ENCODE results near the gene LRRC10B. TPM values are rescaled to one million over a fixed set of nuclear protein-coding genes. Genes with fewer than 3 reads are reported as not detected.

Gene LRRC10B
- total and polyA plus RNA-seq, 2 of the 8 experiments (the other 6 are each of a cell fraction or from before 2014, with no cell fraction given) = 0.47 to 0.71 TPM

DNA sequence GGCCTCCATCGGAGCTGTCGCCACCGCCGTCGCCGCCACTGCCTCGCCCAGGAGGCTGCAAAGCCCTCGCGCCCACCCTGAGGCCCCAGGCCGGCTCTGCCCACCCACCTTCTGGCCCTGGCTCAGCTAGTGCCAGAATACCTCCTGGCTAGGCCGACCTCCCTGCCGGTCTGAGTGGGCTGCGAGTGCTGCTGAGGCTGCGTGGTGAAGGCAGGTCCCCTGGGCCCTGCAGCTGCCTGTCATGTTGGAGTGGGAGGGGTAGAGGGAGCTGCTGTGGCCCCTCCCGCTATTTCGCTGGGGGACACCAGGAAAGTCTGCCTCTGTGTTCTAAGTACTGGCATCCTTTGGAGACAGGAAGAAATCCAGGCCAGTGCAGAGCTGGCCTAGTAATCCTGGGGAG lies 34.2 kb downstream of the LRRC10B start:
- no peak overlapping the region for H2AFZ ChIP-seq (ENCODE audit: low read length)
- 83% methylated on average over 15 of the region's 16 CpGs; no CpG with 5 or more reads in 1 of the 2 experiments for WGBS, 2 experiments (ENCODE audit: extremely low coverage in 1 of 2, insufficient coverage in 1 of 2, insufficient read length in 1 of 2, insufficient replicate concordance in 2 of 2, low coverage in 1 of 2, low lambda C conversion rate in 2 of 2, missing lambda C conversion rate in 1 of 2)
- no peak overlapping the region for H3K14ac ChIP-seq (ENCODE audit: insufficient read length)
- H3K4me3 ChIP-seq (ENCODE audit: extremely low read depth in 1 of 4, insufficient read depth in 2 of 4, low read depth in 3 of 4, low read length in 4 of 4) = no peak overlapping the region
- H3K27me3 ChIP-seq (replicated peaks in 1 of 4; ENCODE audit: control insufficient read depth in 3 of 4, extremely low read depth in 1 of 4, insufficient read depth in 3 of 4, low read length in 3 of 4) = no peaks in the 10 kb centered on the region; a peak in 1 of 7 replicates
- no peak for FAIRE-seq
- DNase-seq (ENCODE audit: low read depth in 1 of 2, low spot score in 2 of 2) = no peak
- H4K5ac ChIP-seq (ENCODE audit: insufficient read length, low read depth, low read length) = peak overlapping the region; percentile 13
- no peaks in the 10 kb centered on the region; a peak in 1 of 4 replicates for H3K9me3 ChIP-seq (ENCODE audit: insufficient read depth in 2 of 2, low read depth in 1 of 2, low read length in 1 of 2)
- peak overlapping the region; percentile 82 for H3K4ac ChIP-seq (replicated peaks; ENCODE audit: insufficient read length, low read depth, low read length)
- no peak overlapping the region for H3K27ac ChIP-seq (ENCODE audit: low read depth, low read length)
- H3K56ac ChIP-seq (replicated peaks; ENCODE audit: insufficient read length, low read depth, low read length) = no peak overlapping the region
- peak overlapping the region; percentile 72 for H4K91ac ChIP-seq (replicated peaks; ENCODE audit: insufficient read length, low read length)
- ChIA-PET POLR2A (ENCODE audit: partially characterized antibody) (interaction anchor here (0.7 to 0.9 kb wide), 2 partner anchors 9 to 23 kb away, joined by 3 to 4 read pairs; no protein-coding TSS in a partner anchor), CTCF (ENCODE audit: partially characterized antibody) (interaction anchor here (0.8 to 23.7 kb wide), 14 partner anchors 11 to 341 kb away, joined by 3 to 330 read pairs (median 6); no protein-coding TSS in a partner anchor)
- peak overlapping the region; percentile 90; the same call in 1 of the 2 replicates for H2BK20ac ChIP-seq (ENCODE audit: low read length)
- peak overlapping the region; percentile 87; the same call in 1 of the 2 replicates for H3K18ac ChIP-seq (ENCODE audit: extremely low read depth, low read length)
- H2BK120ac ChIP-seq (replicated peaks; ENCODE audit: low read depth, low read length) = no peak overlapping the region
- H3K4me2 ChIP-seq (ENCODE audit: insufficient read depth in 1 of 2, low read depth in 2 of 2, low read length in 2 of 2) = no peak overlapping the region
- H3K79me1 ChIP-seq (ENCODE audit: low read depth, low read length) = no peaks in the 10 kb centered on the region
- no peaks in the 10 kb centered on the region for H3K36me3 ChIP-seq (ENCODE audit: control insufficient read depth in 2 of 4, insufficient read depth in 4 of 4, low read length in 3 of 4)
- peak overlapping the region; percentile 86; the same call in 1 of the 2 replicates for H2BK12ac ChIP-seq (ENCODE audit: low read depth, low read length)
- H2BK15ac ChIP-seq (ENCODE audit: low read length) = peak overlapping the region; percentile 92; the same call in 1 of the 2 replicates
- peaks cover 5 to 39% (median 18%) of the 10 kb centered on the region in 4 experiments for H3K4me1 ChIP-seq (replicated peaks in 1 of 4; ENCODE audit: control insufficient read depth in 3 of 4, insufficient read depth in 4 of 4, low read length in 3 of 4)
- H2AK5ac ChIP-seq (ENCODE audit: low read depth, low read length) = peak overlapping the region; percentile 71; the same call in 1 of the 2 replicates
- no peaks in the 10 kb centered on the region for H3K23me2 ChIP-seq (ENCODE audit: low read depth, low read length)
- H4K8ac ChIP-seq (ENCODE audit: extremely low read depth, insufficient read depth, low read length) = no peak overlapping the region
- no peaks in the 10 kb centered on the region for H3K79me2 ChIP-seq (ENCODE audit: control insufficient read depth in 1 of 2, insufficient read depth in 2 of 2, low read length in 2 of 2)
- H3K23ac ChIP-seq (ENCODE audit: insufficient read length) = no peak overlapping the region
- H4K20me1 ChIP-seq (replicated peaks in 1 of 2; ENCODE audit: control insufficient read depth in 1 of 2, insufficient read depth in 2 of 2, low read length in 2 of 2) = peaks cover 0 to 2% of the 10 kb centered on the region in 2 experiments
- peak overlapping the region; percentile 89; the same call in 1 of the 2 replicates for H2BK5ac ChIP-seq (ENCODE audit: low read depth, low read length)
- no peak overlapping the region for H3K9ac ChIP-seq (replicated peaks in 1 of 4; ENCODE audit: extremely low read depth in 1 of 4, low read depth in 3 of 4, low read length in 3 of 4)
- TF ChIP-seq SP4 (IDR thresholded peaks at IDR 0.05; ENCODE audit: low read length) = no peak
- no peak for TF ChIP-seq RBBP5 (IDR thresholded peaks at IDR 0.05; ENCODE audit: borderline replicate concordance, low read depth, low read length)
- no peak for TF ChIP-seq CTCF (IDR thresholded peaks at IDR 0.05; ENCODE audit: control extremely low read depth in 1 of 3, insufficient read depth in 1 of 3, low read depth in 1 of 3, low read length in 3 of 3)
- no peak for TF ChIP-seq MAX (IDR thresholded peaks at IDR 0.05)
- TF ChIP-seq, protein P1, sequence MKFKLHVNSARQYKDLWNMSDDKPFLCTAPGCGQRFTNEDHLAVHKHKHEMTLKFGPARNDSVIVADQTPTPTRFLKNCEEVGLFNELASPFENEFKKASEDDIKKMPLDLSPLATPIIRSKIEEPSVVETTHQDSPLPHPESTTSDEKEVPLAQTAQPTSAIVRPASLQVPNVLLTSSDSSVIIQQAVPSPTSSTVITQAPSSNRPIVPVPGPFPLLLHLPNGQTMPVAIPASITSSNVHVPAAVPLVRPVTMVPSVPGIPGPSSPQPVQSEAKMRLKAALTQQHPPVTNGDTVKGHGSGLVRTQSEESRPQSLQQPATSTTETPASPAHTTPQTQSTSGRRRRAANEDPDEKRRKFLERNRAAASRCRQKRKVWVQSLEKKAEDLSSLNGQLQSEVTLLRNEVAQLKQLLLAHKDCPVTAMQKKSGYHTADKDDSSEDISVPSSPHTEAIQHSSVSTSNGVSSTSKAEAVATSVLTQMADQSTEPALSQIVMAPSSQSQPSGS (IDR thresholded peaks at IDR 0.05; ENCODE audit: low read length) = no peak
- TF ChIP-seq EP300 (IDR thresholded peaks at IDR 0.05; ENCODE audit: borderline replicate concordance in 1 of 2, low read depth in 2 of 2, low read length in 2 of 2) = no peak
- TF ChIP-seq POU5F1 (IDR thresholded peaks at IDR 0.05; ENCODE audit: low read depth, low read length) = no peak
- TF ChIP-seq KDM1A (IDR thresholded peaks at IDR 0.05; ENCODE audit: borderline replicate concordance, low read length) = no peak
